GM12878 (cell line): ENCODE measurements around the gene TMEM53. TPM values are rescaled to one million over a fixed set of nuclear protein-coding genes. Genes with fewer than 3 reads are reported as not detected.

Experiments used
- ATAC-seq: fragments of 200-7000 bp; cut with Tn5 transposase; 3 replicates; pipeline ENCODE4 v1.9.1; 2020; ENCODE audit warnings: mild to moderate bottlenecking, moderate library complexity
- BruUV-seq: library from RNA; stranded (reverse); fragments of 400-500 nt; replicated peaks from 2 replicates; lab custom pipeline; 2021; lab: Mats Ljungman, UMichigan
- CTCF ChIA-PET: fragments of 300-600 bp; sonication (Branson Sonifier 250); formaldehyde crosslinking; extraction: SDS; loops from one replicate; lab custom pipeline; 2021; ENCODE audit warnings: inconsistent platforms; lab: Yijun Ruan, JAX
- POLR2A ChIA-PET: fragments of 350-600 bp; formaldehyde crosslinking; extraction: SDS; loops from one replicate; lab custom pipeline; 2021; ENCODE audit warnings: inconsistent platforms; lab: Charles Lee
- RAD21 ChIA-PET: fragments of 300-600 bp; sonication (Branson Sonifier 250); formaldehyde crosslinking; loops from one replicate; lab custom pipeline; 2023; ENCODE audit warnings: antibody characterized with exemption; ENCODE audit not compliant: unreplicated experiment; lab: Charles Lee
- SMC1A ChIA-PET: fragments of 300-600 bp; sonication (Branson Sonifier 250); formaldehyde crosslinking; loops from one replicate; lab custom pipeline; 2023; ENCODE audit not compliant: unreplicated experiment, uncharacterized antibody; lab: Charles Lee
- DNase-seq: peaks from one replicate; pipeline ENCODE4 v3.0.0-alpha.2; 2011; ENCODE audit warnings: low read depth, low spot score
- FAIRE-seq: peaks from 3 replicates; lab custom pipeline; 2011; peaks lifted over from hg19 to GRCh38; lab: Jason Lieb, UNC
- H2AFZ ChIP-seq: 2 replicates; pipeline ENCODE4 v1.6.0; 2011; ENCODE audit warnings: low read depth, low read length, control low read depth; ENCODE audit not compliant: control insufficient read depth
- H3K27ac ChIP-seq: 2 replicates; pipeline ENCODE4 v1.5.1; 2011; ENCODE audit warnings: control low read depth; ENCODE audit not compliant: control insufficient read depth, insufficient read depth
- H3K27me3 ChIP-seq, 2 experiments: replicated peaks in 1 of 2; 2 replicates each; pipeline versions ENCODE4 v1.6.0 to v1.6.1; 2011; ENCODE audit warnings: low read length in 1 of 2; ENCODE audit not compliant: control insufficient read depth in 2 of 2, insufficient read depth in 2 of 2
- H3K36me3 ChIP-seq, 2 experiments: 2 replicates each; pipeline ENCODE4 v1.5.1; 2011; ENCODE audit warnings: low read length in 1 of 2; ENCODE audit not compliant: control insufficient read depth in 2 of 2, insufficient read depth in 2 of 2
- H3K4me1 ChIP-seq: 2 replicates; pipeline ENCODE4 v1.6.1; 2011; ENCODE audit warnings: mild to moderate bottlenecking, low read length, moderate library complexity, mixed read lengths; ENCODE audit not compliant: control insufficient read depth, insufficient read depth
- H3K4me2 ChIP-seq: 2 replicates; pipeline ENCODE4 v1.6.0; 2011; ENCODE audit warnings: control low read depth; ENCODE audit not compliant: control insufficient read depth, insufficient read depth
- H3K4me3 ChIP-seq: fragments of 200-600 bp; sonication (generic); 2 replicates; pipeline ENCODE4 v1.5.1; 2016
- H3K79me2 ChIP-seq: 2 replicates; pipeline ENCODE4 v1.6.0; 2011; ENCODE audit warnings: low read length; ENCODE audit not compliant: control insufficient read depth, insufficient read depth
- H3K9ac ChIP-seq: 2 replicates; pipeline ENCODE4 v1.8.0; 2011; ENCODE audit warnings: low read length, control low read depth, mixed read lengths; ENCODE audit not compliant: control insufficient read depth, insufficient read depth
- H3K9me3 ChIP-seq: replicated peaks from 3 replicates; pipeline ENCODE4 v1.5.1; 2011; ENCODE audit warnings: mild to moderate bottlenecking, low read length; ENCODE audit not compliant: control insufficient read depth, insufficient read depth
- H4K20me1 ChIP-seq: 2 replicates; pipeline ENCODE4 v1.6.0; 2011; ENCODE audit not compliant: control insufficient read depth, insufficient read depth
- KAT2A ChIP-seq: conservative IDR thresholded peaks from 2 replicates; pipeline ENCODE4 v1.6.1; 2011; ENCODE audit warnings: low read depth, low read length; ENCODE audit not compliant: control insufficient read depth
- LARP7 ChIP-seq: fragments of 450-650 bp; IDR thresholded peaks from 2 replicates; pipeline ENCODE4 v1.6.1; 2017; ENCODE audit warnings: mild to moderate bottlenecking
- NFXL1 ChIP-seq: fragments of 450-650 bp; IDR thresholded peaks from 2 replicates; pipeline ENCODE4 v1.6.1; 2017; ENCODE audit warnings: antibody characterized with exemption, mild to moderate bottlenecking, borderline replicate concordance
- SPI1 ChIP-seq: IDR thresholded peaks from 2 replicates; pipeline ENCODE4 v1.6.1; 2011; ENCODE audit warnings: low read depth, mild to moderate bottlenecking, low read length, moderate library complexity, borderline replicate concordance; ENCODE audit not compliant: insufficient read depth
- USF2 ChIP-seq: IDR thresholded peaks from 2 replicates; pipeline ENCODE4 v1.6.1; 2011; ENCODE audit warnings: low read depth, low read length, improper control_type of control experiment, borderline replicate concordance
- YY1 ChIP-seq: IDR thresholded peaks from 2 replicates; pipeline ENCODE4 v1.6.1; 2011; ENCODE audit warnings: low read depth, mild to moderate bottlenecking, low read length
- ZZZ3 ChIP-seq: IDR thresholded peaks from 2 replicates; pipeline ENCODE4 v1.6.1; 2011; ENCODE audit warnings: low read depth; ENCODE audit not compliant: control insufficient read depth, insufficient read length
- WGBS: methylation state at CpG from one replicate; pipeline ENCODE4 v1.1.6; 2016; ENCODE audit warnings: low lambda C conversion rate; ENCODE audit not compliant: insufficient replicate concordance, insufficient coverage; ENCODE audit errors: missing lambda C conversion rate; 5-methylcytosine and 5-hydroxymethylcytosine counted together
- in situ Hi-C: fragments of 300-500 bp; cut with MboI; formaldehyde crosslinking; loops from 9 replicates; pipeline ENCODE4 v1.14.3; 2018; ENCODE audit warnings: mixed read lengths
- intact Hi-C: fragments of 100-400 bp; cut with micrococcal nuclease; formaldehyde crosslinking; loops from one replicate; pipeline ENCODE4 v1.14.2; 2022; ENCODE audit not compliant: unreplicated experiment
- polyA plus RNA-seq, 11 experiments: library from polyadenylated mRNA; depleted of rRNA in 4 of 11; unstranded in 6 of 11; stranded (reverse) in 5 of 11; fragments of >200 nt; fragmentation: Nextera tagmentation in 4 of 11; fragmentation: Illumina TruSeq in 1 of 11; extraction: Ambion mirVana in 4 of 11; extraction: Trizol in 1 of 11; gene quantifications; 1 replicate in 1 of 11; 2 replicates in 10 of 11; pipeline versions ENCODE4 v1.2.1 to v1.2.3, GENCODE V29; 2011 to 2016; ENCODE audit warnings: inconsistent platforms in 2 of 11, missing spikeins in 2 of 11, low read depth in 1 of 11
- total RNA-seq, 4 experiments: library from RNA; depleted of rRNA in 3 of 4; stranded (reverse); fragments of >200 nt in 3 of 4; fragmentation: Illumina TruSeq in 1 of 4; extraction: Trizol in 1 of 4; gene quantifications; 2 replicates each; pipeline versions ENCODE4 v1.2.1 to v1.2.3, GENCODE V29; 2013 to 2021
- TF ChIP-seq, protein P1 (sequence below): fragments of 450-650 bp; conservative IDR thresholded peaks from 2 replicates; pipeline ENCODE4 v1.6.1; 2017; ENCODE audit warnings: mild to moderate bottlenecking, moderate library complexity

The TMEM53 gene
- total and polyA plus RNA-seq, 10 of the 15 experiments (the other 5 are each of a cell fraction or from before 2014, with no cell fraction given) = 3.1 to 23.9 (median 11.1) TPM

- H3K4me2 ChIP-seq = no peak overlapping the region
- H3K4me3 ChIP-seq = no peak overlapping the region
- no peak overlapping the region for H3K9ac ChIP-seq
- no peak overlapping the region for H3K27ac ChIP-seq
- CTCF ChIA-PET = no interaction called here
- H3K36me3 ChIP-seq = no peaks in the 10 kb centered on the region
- POLR2A ChIA-PET = no interaction called here
- BruUV-seq = no TSS peak
- in situ Hi-C loops (no loop called here), intact Hi-C loops (no loop called here)
- RAD21 ChIA-PET = no interaction called here
- SMC1A ChIA-PET = interaction anchor here (1.0 kb wide), 1 partner anchor 53 kb away, joined by 3 read pairs; no protein-coding TSS in a partner anchor
- no peaks in the 10 kb centered on the region for H3K9me3 ChIP-seq
- WGBS = 89% methylated on average over 7 of the region's 7 CpGs
- TF ChIP-seq USF2 (no peak), SPI1 (no peak), LARP7 (no peak), ZZZ3 (no peak), YY1 (no peak), NFXL1 (no peak), KAT2A (no peak)
- TF ChIP-seq, protein P1, sequence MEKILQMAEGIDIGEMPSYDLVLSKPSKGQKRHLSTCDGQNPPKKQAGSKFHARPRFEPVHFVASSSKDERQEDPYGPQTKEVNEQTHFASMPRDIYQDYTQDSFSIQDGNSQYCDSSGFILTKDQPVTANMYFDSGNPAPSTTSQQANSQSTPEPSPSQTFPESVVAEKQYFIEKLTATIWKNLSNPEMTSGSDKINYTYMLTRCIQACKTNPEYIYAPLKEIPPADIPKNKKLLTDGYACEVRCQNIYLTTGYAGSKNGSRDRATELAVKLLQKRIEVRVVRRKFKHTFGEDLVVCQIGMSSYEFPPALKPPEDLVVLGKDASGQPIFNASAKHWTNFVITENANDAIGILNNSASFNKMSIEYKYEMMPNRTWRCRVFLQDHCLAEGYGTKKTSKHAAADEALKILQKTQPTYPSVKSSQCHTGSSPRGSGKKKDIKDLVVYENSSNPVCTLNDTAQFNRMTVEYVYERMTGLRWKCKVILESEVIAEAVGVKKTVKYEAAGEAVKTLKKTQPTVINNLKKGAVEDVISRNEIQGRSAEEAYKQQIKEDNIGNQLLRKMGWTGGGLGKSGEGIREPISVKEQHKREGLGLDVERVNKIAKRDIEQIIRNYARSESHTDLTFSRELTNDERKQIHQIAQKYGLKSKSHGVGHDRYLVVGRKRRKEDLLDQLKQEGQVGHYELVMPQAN = no peak
- no peaks in the 10 kb centered on the region for H4K20me1 ChIP-seq
- no peaks in the 10 kb centered on the region for H3K79me2 ChIP-seq
- FAIRE-seq (no peak), DNase-seq (no peak), ATAC-seq (no peak)
- H3K27me3 ChIP-seq = no peaks in the 10 kb centered on the region
- H3K4me1 ChIP-seq = peaks cover 24% of the 10 kb centered on the region
- no peak overlapping the region for H2AFZ ChIP-seq
These were observed 26.9 kb upstream of the TMEM53 start for GRCh38 chr1:44701141-44701573.
